GM12875 (cell line): ENCODE data around the gene FGF12.
"Not testable (repeated sequence)": the region's sequence is repeated elsewhere in the genome, so short reads cannot be mapped to it uniquely, and the experiment has no call there.

Source experiments
- H3K4me3 ChIP-seq: one replicate; pipeline ENCODE4 v1.5.1; 2011; ENCODE audit warnings: low read depth, low read length, control low read depth
- TF ChIP-seq, protein P1 (sequence below): IDR thresholded peaks from 2 replicates; pipeline ENCODE4 v1.5.1; 2011; ENCODE audit warnings: low read depth, mild to moderate bottlenecking, control low read depth, inconsistent platforms, low read length, moderate library complexity, borderline replicate concordance; ENCODE audit not compliant: insufficient read depth

FGF12 gene

DNA sequence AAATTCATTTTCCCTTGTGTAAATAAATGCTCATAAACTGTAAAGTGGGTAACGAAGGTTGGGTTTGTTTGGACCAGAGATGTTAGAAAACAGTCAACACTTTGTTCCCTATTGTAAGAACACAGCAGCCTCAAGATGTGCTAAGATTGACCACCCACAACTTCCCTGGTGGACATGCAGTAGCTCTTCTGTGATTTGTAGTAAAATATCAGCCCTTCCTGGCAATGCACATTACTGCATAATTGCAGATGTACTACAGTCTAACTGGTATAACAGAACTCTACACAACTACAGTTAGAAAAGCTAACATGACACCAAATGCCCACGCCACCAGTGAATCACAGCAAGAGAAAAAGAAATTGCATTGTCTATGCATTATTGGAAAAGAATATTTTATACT is 129.4 kb downstream of the FGF12 start:
- TF ChIP-seq, protein P1, sequence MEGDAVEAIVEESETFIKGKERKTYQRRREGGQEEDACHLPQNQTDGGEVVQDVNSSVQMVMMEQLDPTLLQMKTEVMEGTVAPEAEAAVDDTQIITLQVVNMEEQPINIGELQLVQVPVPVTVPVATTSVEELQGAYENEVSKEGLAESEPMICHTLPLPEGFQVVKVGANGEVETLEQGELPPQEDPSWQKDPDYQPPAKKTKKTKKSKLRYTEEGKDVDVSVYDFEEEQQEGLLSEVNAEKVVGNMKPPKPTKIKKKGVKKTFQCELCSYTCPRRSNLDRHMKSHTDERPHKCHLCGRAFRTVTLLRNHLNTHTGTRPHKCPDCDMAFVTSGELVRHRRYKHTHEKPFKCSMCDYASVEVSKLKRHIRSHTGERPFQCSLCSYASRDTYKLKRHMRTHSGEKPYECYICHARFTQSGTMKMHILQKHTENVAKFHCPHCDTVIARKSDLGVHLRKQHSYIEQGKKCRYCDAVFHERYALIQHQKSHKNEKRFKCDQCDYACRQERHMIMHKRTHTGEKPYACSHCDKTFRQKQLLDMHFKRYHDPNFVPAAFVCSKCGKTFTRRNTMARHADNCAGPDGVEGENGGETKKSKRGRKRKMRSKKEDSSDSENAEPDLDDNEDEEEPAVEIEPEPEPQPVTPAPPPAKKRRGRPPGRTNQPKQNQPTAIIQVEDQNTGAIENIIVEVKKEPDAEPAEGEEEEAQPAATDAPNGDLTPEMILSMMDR: no peak
- no peak overlapping the region for H3K4me3 ChIP-seq

DNA sequence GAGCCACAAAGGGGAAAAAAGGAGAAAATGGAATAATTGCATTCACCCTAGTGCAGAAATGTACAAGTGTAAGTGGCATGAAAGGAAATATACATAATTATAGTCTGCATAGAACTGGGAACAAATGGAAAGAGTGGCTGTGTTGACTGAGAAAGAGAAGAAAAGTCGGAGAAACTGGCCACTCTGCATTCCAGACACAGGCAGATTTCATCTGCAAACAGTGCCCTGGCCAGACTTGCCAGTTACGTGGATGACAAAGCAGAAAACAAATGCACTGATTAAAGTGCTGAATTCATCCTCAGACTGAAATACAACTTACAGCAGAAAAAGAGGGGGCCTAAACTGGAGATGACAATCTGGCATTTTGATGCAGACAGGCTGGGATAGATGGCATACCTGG is 129.8 kb downstream of the FGF12 start:
- TF ChIP-seq, protein P1: no peak
- no peak overlapping the region for H3K4me3 ChIP-seq

DNA sequence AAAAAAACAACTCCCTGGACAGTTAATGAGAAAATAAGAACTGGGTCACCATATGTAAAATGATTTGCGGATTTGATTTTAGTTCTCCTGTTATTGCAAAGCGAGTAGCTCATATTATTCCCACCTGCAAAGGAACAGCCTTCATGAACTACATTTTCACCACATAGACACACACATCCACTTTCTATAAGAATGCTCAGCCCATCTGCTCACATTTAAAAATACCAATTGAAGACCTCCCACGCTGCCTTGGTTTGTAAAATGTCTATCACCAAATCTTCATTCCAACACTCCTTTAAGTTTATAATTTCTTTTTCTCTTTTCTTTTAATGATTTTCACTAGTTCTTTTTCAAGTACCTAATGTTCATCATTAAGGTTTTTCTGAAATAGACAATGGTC is 148.6 kb downstream of the FGF12 start:
- TF ChIP-seq, protein P1: no peak
- no peak overlapping the region for H3K4me3 ChIP-seq

DNA sequence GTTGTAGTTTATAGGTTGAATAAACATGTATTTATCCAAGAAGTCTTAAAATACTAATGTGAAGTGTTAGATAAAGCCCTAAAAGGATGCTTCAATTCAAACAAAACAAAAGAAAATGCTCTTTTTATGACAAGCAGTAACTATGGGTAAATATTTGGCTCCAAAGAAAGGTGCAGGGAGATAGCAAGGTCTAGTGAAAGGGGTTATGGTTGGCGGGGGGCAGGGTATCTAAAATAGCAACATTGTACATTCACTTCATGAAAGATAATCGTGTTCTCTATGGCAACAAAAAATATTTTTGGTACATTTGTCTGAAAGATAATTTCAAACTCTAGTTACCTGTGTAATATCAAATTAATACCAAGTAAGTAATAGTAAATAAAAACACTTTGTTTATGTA is 149.5 kb downstream of the FGF12 start:
- H3K4me3 ChIP-seq: no peak overlapping the region
- TF ChIP-seq, protein P1: no peak

DNA sequence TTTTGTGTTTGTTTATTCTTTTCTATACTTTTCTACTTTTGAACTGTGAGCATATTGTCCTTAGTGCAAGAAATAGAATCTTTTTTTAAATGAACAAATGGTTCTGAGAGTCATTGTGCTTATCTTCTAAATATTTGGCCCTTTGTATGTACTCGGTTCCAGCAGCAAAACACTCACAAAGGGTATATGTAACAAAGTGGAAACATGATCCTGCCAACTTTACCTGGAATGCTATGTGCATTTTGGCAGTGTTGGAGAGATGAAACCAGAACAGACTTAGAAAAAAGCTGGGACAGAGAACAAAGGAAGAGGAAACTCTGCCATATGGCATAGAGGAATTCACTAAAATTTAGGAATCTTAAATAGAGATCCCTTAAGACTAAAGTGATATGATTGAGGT is 150.1 kb downstream of the FGF12 start:
- H3K4me3 ChIP-seq: no peak overlapping the region
- TF ChIP-seq, protein P1: no peak

DNA sequence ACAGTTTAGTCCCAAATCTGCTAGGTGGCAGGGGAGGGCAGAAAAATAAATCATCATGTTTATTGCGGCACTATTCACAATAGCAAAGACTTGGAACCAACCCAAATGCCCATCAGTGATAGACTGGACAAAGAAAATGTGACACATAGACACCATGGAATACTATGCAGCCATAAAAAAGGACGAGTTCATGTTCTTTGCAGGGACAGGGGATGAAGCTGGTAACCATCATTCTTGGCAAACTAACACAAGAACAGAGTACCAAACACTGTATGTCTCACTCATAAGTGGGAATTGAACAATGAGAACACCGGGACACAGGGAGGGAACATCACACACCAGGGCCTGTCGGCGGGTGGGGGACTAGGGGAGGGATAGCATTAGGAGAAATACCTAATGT is 150.6 kb downstream of the FGF12 start:
- not testable (repeated sequence) for H3K4me3 ChIP-seq

DNA sequence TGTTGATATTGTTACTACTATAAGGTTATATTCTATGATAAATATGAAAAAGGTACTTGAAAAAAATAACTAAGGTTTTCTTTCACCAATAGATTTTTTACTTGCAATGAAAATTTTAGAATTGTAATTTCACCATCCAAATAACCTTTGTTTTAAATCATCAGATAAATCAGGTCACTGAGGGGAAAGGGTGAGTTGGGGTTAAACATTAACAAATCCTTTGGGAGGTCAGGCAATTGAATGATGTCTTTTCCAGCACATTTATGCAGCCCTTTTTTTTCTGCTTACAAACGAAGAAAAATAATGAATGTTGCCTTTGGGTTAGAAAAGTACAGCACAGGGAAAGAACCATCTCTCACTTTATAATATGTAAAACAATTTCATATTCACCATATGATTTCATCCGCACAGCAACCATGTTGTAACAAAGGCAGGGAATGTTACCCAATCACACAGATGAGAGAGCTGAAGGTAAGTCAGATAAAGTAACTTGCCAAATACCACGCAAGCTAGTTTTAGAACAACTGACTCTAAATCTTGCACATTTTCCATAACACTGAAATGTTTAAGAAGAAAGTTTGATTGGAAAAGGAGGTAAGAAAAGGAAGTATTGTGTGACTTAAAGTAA is 151.3 kb downstream of the FGF12 start:
- H3K4me3 ChIP-seq: no peak overlapping the region
- TF ChIP-seq, protein P1: no peak

DNA sequence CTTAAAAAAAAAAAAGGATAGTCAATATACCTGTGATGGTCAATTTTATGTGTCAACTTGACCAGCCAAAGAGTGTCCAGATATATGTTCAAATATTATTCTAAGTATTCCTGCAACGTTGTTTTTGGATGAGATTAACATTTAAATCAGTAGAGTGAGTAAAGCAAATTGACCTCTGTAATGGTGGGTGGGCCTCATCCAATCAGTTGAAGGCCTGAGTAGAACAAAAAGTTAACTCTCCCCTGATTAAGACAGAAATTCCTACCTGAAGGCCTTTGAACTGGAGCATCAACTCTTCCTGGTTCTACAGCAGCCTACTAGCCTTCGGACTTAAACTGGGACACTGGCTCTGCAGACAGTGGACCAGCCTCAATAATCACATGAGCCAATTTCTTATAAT is 154.1 kb downstream of the FGF12 start:
- no peak overlapping the region for H3K4me3 ChIP-seq
- TF ChIP-seq, protein P1: no peak
